Measurements from ENCODE around the gene SEZ6L.

The SEZ6L gene

DNA sequence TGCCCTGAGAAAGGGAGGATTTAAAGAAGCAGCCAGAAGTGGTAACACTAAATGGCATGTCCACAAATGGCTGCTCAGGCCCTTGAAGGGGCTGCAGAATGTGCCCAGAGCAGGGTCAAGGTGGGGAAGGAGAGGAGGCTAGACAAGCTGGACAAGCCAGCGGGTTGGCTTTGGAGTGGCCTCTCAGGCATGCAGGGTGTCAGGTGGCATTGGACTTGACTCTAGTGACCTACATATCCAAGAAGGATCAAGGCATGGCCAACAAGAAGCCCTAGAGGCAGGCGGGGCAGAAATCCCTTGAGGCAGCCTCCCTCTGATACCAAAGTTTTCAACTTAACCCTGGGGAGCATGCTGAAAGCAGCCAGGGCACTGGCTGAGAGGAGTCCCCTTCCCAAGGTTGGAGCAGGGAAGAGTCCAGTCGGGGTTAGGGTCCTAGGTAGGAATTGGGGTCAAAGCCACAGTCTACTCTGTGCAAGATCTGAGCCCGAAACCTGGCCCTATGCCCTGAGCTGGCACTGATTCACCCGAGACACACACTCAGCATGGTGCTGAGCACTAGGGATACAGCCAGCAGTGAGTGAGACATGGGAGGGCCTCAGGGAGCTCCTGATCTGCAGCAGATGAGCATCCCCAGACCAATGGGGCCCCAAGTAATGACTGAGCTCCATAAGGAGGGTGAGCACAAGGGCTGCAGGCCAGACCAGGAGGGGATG lies 164.0 kb downstream of the SEZ6L start:
- DNase-seq (ENCODE audit: low read depth, low spot score), result no peak

- DNase-seq (ENCODE audit: low read depth, low spot score), result no peak
These were observed 165.0 kb downstream of the SEZ6L start for GRCh38 chr22:26334232-26334631.

- no peak for DNase-seq (ENCODE audit: low read depth, low spot score)
These were observed 167.5 kb downstream of the SEZ6L start for GRCh38 chr22:26336773-26337172.

DNA sequence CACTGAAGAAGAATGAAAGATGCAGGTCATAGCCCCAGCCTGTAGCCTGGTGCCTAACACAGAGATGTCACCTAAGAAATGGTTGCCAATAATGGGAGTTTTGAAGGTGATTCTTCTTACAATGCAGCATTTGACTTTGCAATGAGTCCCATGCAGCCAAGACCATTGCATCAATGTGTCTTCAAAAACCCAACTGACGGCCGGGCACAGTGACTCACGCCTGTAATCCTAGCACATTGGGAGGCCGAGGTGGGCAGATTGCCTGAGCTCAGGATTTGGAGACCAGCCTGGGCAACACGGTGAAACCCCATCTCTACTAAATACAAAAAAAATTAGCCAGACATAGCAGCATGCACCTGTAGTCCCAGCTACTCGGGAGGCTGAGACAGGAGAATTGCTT lies 170.5 kb downstream of the SEZ6L start:
- DNase-seq (ENCODE audit: low read depth, low spot score), result no peak

DNA sequence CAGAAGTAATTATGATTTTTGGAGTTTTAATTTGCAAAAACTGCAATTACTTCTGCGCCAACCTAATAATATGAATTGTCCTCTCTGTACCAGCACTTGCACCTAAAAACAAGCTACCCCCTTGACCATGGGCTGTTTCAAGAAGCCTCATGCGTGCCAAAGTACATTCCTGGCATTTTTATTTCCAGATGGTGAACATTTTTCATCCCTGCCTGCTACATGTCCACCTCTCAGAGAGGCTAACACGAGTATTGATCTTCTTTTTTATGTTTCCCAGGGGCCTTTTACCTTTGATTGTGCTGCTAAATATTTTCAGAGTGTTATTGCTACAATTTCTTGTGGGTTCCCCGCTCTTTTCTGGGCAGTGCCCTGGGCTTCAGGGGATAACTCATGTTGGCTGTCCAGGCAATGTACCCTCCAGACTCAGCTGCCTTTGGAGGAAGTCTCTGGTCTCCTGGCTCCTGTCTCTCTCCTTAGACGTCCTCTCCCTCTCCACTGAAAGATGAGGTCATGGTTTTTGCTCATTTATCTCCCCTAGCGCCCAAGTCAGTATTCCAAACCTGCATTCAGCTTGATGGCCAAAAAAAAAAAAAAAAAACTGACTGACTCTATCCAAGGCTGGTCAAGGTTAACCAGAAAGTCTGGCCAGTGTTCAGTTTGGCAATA lies 173.6 kb downstream of the SEZ6L start:
- no peak for DNase-seq (ENCODE audit: low read depth, low spot score)

- no peak for DNase-seq (ENCODE audit: low read depth, low spot score)
These were observed 176.2 kb downstream of the SEZ6L start for GRCh38 chr22:26345496-26345895.

DNA sequence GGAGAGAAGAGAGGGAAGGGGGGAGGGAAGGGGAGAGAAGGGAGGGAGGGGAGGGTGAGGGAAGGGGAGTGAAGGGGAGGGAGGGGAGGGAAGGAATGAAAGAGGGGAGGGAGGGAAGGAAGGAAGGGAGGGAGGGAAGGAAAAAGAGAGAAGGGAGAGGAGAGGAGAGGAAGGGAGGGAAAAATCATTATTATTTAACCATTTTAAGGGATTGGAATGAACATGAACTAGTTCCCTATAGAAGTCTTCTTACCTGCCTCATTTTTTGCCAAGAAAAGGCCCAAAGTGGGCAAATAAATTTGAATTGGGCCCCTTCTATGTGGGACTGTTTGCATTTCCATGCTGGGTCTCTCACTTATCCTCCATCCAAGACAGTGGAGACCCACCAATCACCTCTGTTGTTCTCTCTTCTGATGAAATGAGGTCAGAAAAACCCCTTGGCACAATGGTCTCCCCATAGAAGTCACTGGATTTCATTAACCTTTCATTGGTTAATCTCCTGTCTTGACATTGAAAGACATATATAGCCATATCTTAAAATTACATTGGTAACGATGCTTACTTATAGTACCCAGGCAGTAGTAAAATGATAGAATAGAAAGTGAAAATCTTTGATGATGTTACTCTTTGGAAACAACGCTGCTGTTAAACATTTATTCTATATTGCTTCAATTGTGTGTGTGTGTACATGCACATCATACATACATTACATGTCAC lies 179.7 kb downstream of the SEZ6L start:
- DNase-seq (ENCODE audit: low read depth, low spot score), result no peak

- DNase-seq (ENCODE audit: low read depth, low spot score), result no peak
These were observed 185.4 kb downstream of the SEZ6L start for GRCh38 chr22:26354707-26355106.

GRCh38 chr22:26357281-26357680 lies 188.0 kb downstream of the SEZ6L start:
- no peak for DNase-seq (ENCODE audit: low read depth, low spot score)

GRCh38 chr22:26357813-26358212 lies 188.6 kb downstream of the SEZ6L start:
- DNase-seq (ENCODE audit: low read depth, low spot score), result no peak

- no peak for DNase-seq (ENCODE audit: low read depth, low spot score)
These were observed 189.9 kb downstream of the SEZ6L start for GRCh38 chr22:26359156-26359555.

- DNase-seq (ENCODE audit: low read depth, low spot score), result peak; percentile 44
These were observed 191.1 kb downstream of the SEZ6L start for GRCh38 chr22:26360169-26360885.

DNA sequence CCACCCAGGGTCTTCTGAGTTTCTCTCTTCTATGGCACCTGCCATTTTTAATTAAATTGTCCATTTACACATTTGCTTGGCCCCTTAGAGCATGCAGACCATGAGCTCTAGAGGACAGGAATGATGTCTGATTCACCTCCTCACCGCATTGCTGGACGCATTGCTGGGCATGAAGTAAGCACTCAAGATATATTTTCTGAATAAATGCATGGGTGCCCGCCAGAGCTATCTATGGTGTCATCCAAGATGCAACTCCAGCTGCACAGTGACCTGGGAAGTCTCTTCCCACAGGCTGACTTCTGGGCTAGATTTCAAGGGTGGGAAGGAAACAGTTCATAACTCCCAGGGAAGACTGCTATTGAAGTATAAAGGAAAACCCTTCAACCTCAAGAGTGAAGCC lies 193.2 kb downstream of the SEZ6L start:
- DNase-seq (ENCODE audit: low read depth, low spot score), result no peak

- peak; percentile 54 for DNase-seq (ENCODE audit: low read depth, low spot score)
These were observed 195.1 kb downstream of the SEZ6L start for GRCh38 chr22:26364066-26365015.

GRCh38 chr22:26367402-26368245 lies 198.4 kb downstream of the SEZ6L start:
- DNase-seq (ENCODE audit: low read depth, low spot score), result peak; percentile 7

DNA sequence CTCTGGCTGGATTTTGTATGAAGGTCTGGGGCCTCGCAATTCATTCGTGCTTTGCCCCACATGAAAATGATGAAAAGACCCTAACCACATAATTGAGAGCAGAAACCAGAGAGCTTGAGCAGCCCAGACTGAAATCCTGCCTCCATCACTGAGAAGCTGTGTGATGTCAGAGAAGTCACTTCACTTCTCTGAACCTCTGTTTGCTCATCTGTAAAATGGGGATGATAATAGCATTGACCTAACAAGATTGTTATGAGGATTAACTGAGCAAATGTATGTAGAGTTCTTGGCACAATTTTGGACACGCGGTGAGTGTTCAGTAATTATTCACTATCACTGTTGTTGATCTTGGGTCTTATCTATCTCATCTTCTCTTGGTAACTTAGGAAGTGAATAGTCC lies 203.6 kb downstream of the SEZ6L start:
- DNase-seq (ENCODE audit: low read depth, low spot score), result no peak

GRCh38 chr22:26374391-26375026 lies 205.2 kb downstream of the SEZ6L start:
- DNase-seq (ENCODE audit: low read depth, low spot score), result no peak

DNA sequence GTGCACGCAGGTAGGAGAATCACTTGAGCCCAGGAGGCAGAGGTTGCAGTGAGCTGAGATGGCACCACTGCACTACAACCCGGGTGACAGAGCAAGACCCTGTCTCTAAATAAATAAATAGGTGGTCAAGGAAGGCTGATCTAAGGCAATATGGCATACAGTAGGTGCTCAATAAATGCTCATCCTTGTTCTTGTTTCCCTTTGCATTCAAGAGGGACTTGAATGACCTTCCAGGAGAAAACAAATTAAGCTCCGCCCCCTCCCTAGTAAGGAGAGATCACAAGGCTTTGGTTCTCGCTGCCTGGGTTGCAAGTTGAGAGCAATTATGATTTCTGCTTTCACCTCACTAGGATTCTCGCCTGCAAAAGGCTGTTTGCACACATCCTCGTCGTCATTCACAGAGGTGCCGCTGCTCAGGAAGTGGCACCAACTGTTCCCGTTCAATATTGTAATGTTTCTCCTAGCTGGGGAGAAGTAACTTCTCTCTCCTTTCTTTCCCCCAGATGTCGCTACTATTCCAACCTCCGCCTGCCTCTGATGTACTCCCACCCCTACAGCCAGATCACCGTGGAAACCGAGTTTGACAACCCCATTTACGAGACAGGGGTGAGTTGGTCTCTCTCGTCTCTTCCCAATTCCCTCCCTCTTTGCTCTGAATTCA lies 208.0 kb downstream of the SEZ6L start:
- DNase-seq (ENCODE audit: low read depth, low spot score), result no peak

All from smooth muscle cell of the brain vasculature (primary cell).